Esophagus muscularis mucosa (tissue), 4 donors: Measurements from ENCODE around the gene DSG4. TPM values are rescaled to one million over a fixed set of nuclear protein-coding genes. Genes with fewer than 3 reads are reported as not detected.

Experiments used
- DNase-seq: peaks from one replicate; pipeline ENCODE4 v3.0.0-alpha.2; 2017; ENCODE audit errors: extremely low spot score
- H3K27ac ChIP-seq, 4 donors: fragments of 200-600 bp; sonication (generic); replicated peaks in 1 of 4; 1 replicate in 3 of 4; 2 replicates in 1 of 4; pipeline ENCODE4 v1.5.1; 2016 to 2019; ENCODE audit warnings: mild to moderate bottlenecking in 1 of 4
- H3K27me3 ChIP-seq, 4 donors: fragments of 200-600 bp; sonication (generic); one replicate each; pipeline versions ENCODE4 v1.5.1 to v1.6.0; 2016 to 2019
- H3K36me3 ChIP-seq, 4 donors: fragments of 200-600 bp; sonication (generic); one replicate each; pipeline ENCODE4 v1.5.1; 2016 to 2019
- H3K4me1 ChIP-seq, 4 donors: fragments of 200-600 bp; sonication (generic); one replicate each; pipeline ENCODE4 v1.5.1; 2016 to 2019
- H3K4me3 ChIP-seq, 4 donors: fragments of 200-600 bp; sonication (generic); 1 replicate in 2 of 4; 2 replicates in 2 of 4; pipeline ENCODE4 v1.5.1; 2016 to 2019; ENCODE audit warnings: mild to moderate bottlenecking in 4 of 4, moderate library complexity in 1 of 4
- H3K9me3 ChIP-seq, 4 donors: fragments of 200-600 bp; sonication (generic); 1 replicate in 3 of 4; 2 replicates in 1 of 4; pipeline ENCODE4 v1.5.1; 2016 to 2019
- CTCF ChIP-seq, 3 experiments: fragments of 200-600 bp in 2 of 3; fragments of 450-650 bp in 1 of 3; sonication (generic) in 2 of 3; IDR thresholded peaks; one replicate each; pipeline ENCODE4 v1.5.1; 2017 to 2019; ENCODE audit warnings: antibody characterized with exemption in 3 of 3, mild to moderate bottlenecking in 2 of 3, moderate library complexity in 1 of 3
- EP300 ChIP-seq: sonication (generic); formaldehyde crosslinking; IDR thresholded peaks from one replicate; pipeline ENCODE4 v1.6.1; 2017; ENCODE audit warnings: antibody characterized with exemption
- POLR2A ChIP-seq: fragments of 450-650 bp; IDR thresholded peaks from one replicate; pipeline ENCODE4 v1.6.1; 2017; ENCODE audit warnings: antibody characterized with exemption, moderate library complexity, mild to moderate bottlenecking, low read depth
- POLR2AphosphoS5 ChIP-seq, 2 donors: sonication (generic); formaldehyde crosslinking; IDR thresholded peaks; one replicate each; pipeline ENCODE4 v1.6.1; 2017; ENCODE audit warnings: antibody characterized with exemption in 2 of 2
- WGBS: methylation state at CpG from one replicate; pipeline ENCODE4 v1.1.5; 2018; 5-methylcytosine and 5-hydroxymethylcytosine counted together
- intact Hi-C: fragments of 100-400 bp; cut with DNase I; formaldehyde crosslinking; loops from one replicate; pipeline ENCODE4 v1.15.1; 2023
- total RNA-seq, 4 donors: library from RNA; depleted of rRNA; stranded (reverse); fragments of >200 nt; gene quantifications; one replicate each; pipeline versions ENCODE4 v1.1.0 to v1.2.1, GENCODE V29; 2016

DSG4 gene
- total RNA-seq, 4 donors from 2014 or later = not detected

GRCh38 chr18:31396796-31397612 lies 20.4 kb downstream of the DSG4 start:
- Histone ChIP-seq H3K27me3 (no peaks in the 10 kb centered on the region), H3K4me1 (peaks cover 0 to 11% (median 0%) of the 10 kb centered on the region in 4 donors), H3K27ac (no peak overlapping the region), H3K4me3 (no peak overlapping the region), H3K9me3 (no peaks in the 10 kb centered on the region), H3K36me3 (no peaks in the 10 kb centered on the region)
- intact Hi-C loops = no loop called here
- TF ChIP-seq POLR2A = no peak
- TF ChIP-seq CTCF (IDR thresholded peaks at IDR 0.05) = no peak
- no peak for TF ChIP-seq EP300
- TF ChIP-seq POLR2AphosphoS5 (IDR thresholded peaks at IDR 0.05) = no peak
- WGBS = 72% methylated on average over 6 of the region's 6 CpGs
- DNase-seq = no peak

- peaks cover 0 to 11% (median 0%) of the 10 kb centered on the region in 4 donors for H3K4me1 ChIP-seq
- 78% methylated on average over 2 of the region's 2 CpGs for WGBS
- H3K27ac ChIP-seq = no peak overlapping the region
- H3K36me3 ChIP-seq = no peaks in the 10 kb centered on the region
- H3K27me3 ChIP-seq = no peaks in the 10 kb centered on the region
- H3K4me3 ChIP-seq = no peak overlapping the region
- no peaks in the 10 kb centered on the region for H3K9me3 ChIP-seq
- intact Hi-C loops = no loop called here
- TF ChIP-seq CTCF (IDR thresholded peaks at IDR 0.05) (no peak), EP300 (no peak), POLR2A (no peak), POLR2AphosphoS5 (IDR thresholded peaks at IDR 0.05) (no peak)
- DNase-seq = no peak
Observed at GRCh38 chr18:31398191-31398590, 21.6 kb downstream of the DSG4 start.

- WGBS = 60% methylated on average over 6 of the region's 6 CpGs
Observed at GRCh38 chr18:31399306-31400032, 22.9 kb downstream of the DSG4 start.

More at GRCh38 chr18:31399306-31400032, 22.9 kb downstream of the DSG4 start:
- DNase-seq = no peak
- Histone ChIP-seq H3K9me3 (no peaks in the 10 kb centered on the region), H3K36me3 (no peaks in the 10 kb centered on the region), H3K4me1 (peaks cover 0 to 11% (median 0%) of the 10 kb centered on the region in 4 donors), H3K27ac (no peak overlapping the region), H3K27me3 (no peaks in the 10 kb centered on the region), H3K4me3 (no peak overlapping the region)
- no peak for TF ChIP-seq EP300
- no peak for TF ChIP-seq CTCF (IDR thresholded peaks at IDR 0.05)
- TF ChIP-seq POLR2AphosphoS5 (IDR thresholded peaks at IDR 0.05) = no peak
- TF ChIP-seq POLR2A = no peak
- intact Hi-C loops = no loop called here
